ENCODE measurements around the gene TMSB10. TPM values are rescaled to one million over a fixed set of nuclear protein-coding genes. Genes with fewer than 3 reads are reported as not detected.

The TMSB10 gene
- total and polyA plus RNA-seq, 2 of the 13 experiments (the other 11 are each of a cell fraction or from before 2014, with no cell fraction given) = 665 to 708 TPM

GRCh38 chr2:84946204-84947009 lies 41.0 kb downstream of the TMSB10 start (continued):
- TF ChIP-seq ZNF543 (CRISPR knock-in tag; IDR thresholded peaks at IDR 0.05) (peak; percentile 87; the same call in 1 of the 2 replicates), DNMT1 (CRISPR knock-in tag; IDR thresholded peaks at IDR 0.05) (no peak; the same call in 1 of the 2 replicates), RXRB (CRISPR knock-in tag; IDR thresholded peaks at IDR 0.05; ENCODE audit: borderline replicate concordance) (peak; percentile 88), KDM6A (CRISPR knock-in tag; IDR thresholded peaks at IDR 0.05; ENCODE audit: low read depth) (peak; percentile 75; the same call in 1 of the 2 replicates), NFE2L2 (IDR thresholded peaks at IDR 0.05; ENCODE audit: low read length) (no peak), ZFY (CRISPR knock-in tag; IDR thresholded peaks at IDR 0.05) (peak; percentile 82), KDM5A (IDR thresholded peaks at IDR 0.05; ENCODE audit: borderline replicate concordance, low read length) (no peak), ZNF350 (CRISPR knock-in tag; IDR thresholded peaks at IDR 0.05; ENCODE audit: borderline replicate concordance, low read depth) (peak; percentile 46; the same call in 1 of the 2 replicates), GTF3A (CRISPR knock-in tag; conservative IDR thresholded peaks at IDR 0.05) (0 out of 2 replicates have a peak, but pooled peaks have one; percentile 32), ZNF121 (CRISPR knock-in tag; IDR thresholded peaks at IDR 0.05) (peak; percentile 50), MBNL3 (CRISPR knock-in tag; conservative IDR thresholded peaks at IDR 0.05) (no peak), ZNF670 (CRISPR knock-in tag; IDR thresholded peaks at IDR 0.05; ENCODE audit: borderline replicate concordance) (peak; percentile 96), MAFF (IDR thresholded peaks at IDR 0.05; ENCODE audit: low read depth, low read length) (no peak), ZNF232 (CRISPR knock-in tag; IDR thresholded peaks at IDR 0.05; ENCODE audit: borderline replicate concordance) (no peak), SKI (IDR thresholded peaks at IDR 0.05; ENCODE audit: partially characterized antibody) (peak; percentile 38), ZNF143 (CRISPR knock-in tag; IDR thresholded peaks at IDR 0.05) (0 out of 2 replicates have a peak, but pooled peaks have one; percentile 19), SRSF4 (IDR thresholded peaks at IDR 0.05; ENCODE audit: low read depth, low read length, poor library complexity, severe bottlenecking) (no peak), KAT2B (IDR thresholded peaks at IDR 0.05; ENCODE audit: borderline replicate concordance, low read depth, low read length) (no peak), ATF7 (IDR thresholded peaks at IDR 0.05) (peak; percentile 42; the same call in 1 of the 2 replicates), ATF7 (CRISPR knock-in tag; IDR thresholded peaks at IDR 0.05) (no peak)
- TF ChIP-seq, protein P1, sequence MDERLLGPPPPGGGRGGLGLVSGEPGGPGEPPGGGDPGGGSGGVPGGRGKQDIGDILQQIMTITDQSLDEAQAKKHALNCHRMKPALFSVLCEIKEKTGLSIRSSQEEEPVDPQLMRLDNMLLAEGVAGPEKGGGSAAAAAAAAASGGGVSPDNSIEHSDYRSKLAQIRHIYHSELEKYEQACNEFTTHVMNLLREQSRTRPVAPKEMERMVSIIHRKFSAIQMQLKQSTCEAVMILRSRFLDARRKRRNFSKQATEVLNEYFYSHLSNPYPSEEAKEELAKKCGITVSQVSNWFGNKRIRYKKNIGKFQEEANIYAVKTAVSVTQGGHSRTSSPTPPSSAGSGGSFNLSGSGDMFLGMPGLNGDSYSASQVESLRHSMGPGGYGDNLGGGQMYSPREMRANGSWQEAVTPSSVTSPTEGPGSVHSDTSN (CRISPR knock-in tag; IDR thresholded peaks at IDR 0.05) = no peak
- TF ChIP-seq, protein P2, sequence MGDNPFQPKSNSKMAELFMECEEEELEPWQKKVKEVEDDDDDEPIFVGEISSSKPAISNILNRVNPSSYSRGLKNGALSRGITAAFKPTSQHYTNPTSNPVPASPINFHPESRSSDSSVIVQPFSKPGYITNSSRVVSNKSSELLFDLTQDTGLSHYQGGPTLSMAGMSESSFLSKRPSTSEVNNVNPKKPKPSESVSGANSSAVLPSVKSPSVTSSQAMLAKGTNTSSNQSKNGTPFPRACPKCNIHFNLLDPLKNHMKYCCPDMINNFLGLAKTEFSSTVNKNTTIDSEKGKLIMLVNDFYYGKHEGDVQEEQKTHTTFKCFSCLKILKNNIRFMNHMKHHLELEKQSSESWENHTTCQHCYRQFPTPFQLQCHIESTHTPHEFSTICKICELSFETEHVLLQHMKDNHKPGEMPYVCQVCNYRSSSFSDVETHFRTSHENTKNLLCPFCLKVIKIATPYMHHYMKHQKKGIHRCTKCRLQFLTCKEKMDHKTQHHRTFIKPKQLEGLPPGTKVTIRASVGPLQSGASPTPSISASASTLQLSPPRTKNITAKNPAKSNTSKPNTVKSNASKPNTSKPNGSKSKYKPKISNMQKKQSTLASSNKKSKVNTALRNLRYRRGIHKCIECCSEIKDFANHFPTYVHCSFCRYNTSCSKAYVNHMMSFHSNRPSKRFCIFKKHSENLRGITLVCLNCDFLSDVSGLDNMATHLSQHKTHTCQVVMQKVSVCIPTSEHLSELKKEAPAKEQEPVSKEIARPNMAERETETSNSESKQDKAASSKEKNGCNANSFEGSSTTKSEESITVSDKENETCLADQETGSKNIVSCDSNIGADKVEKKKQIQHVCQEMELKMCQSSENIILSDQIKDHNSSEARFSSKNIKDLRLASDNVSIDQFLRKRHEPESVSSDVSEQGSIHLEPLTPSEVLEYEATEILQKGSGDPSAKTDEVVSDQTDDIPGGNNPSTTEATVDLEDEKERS (CRISPR knock-in tag; IDR thresholded peaks at IDR 0.05) = no peak
- TF ChIP-seq, protein P3, sequence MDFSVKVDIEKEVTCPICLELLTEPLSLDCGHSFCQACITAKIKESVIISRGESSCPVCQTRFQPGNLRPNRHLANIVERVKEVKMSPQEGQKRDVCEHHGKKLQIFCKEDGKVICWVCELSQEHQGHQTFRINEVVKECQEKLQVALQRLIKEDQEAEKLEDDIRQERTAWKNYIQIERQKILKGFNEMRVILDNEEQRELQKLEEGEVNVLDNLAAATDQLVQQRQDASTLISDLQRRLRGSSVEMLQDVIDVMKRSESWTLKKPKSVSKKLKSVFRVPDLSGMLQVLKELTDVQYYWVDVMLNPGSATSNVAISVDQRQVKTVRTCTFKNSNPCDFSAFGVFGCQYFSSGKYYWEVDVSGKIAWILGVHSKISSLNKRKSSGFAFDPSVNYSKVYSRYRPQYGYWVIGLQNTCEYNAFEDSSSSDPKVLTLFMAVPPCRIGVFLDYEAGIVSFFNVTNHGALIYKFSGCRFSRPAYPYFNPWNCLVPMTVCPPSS (IDR thresholded peaks at IDR 0.05) = no peak
- TF ChIP-seq, protein P4, sequence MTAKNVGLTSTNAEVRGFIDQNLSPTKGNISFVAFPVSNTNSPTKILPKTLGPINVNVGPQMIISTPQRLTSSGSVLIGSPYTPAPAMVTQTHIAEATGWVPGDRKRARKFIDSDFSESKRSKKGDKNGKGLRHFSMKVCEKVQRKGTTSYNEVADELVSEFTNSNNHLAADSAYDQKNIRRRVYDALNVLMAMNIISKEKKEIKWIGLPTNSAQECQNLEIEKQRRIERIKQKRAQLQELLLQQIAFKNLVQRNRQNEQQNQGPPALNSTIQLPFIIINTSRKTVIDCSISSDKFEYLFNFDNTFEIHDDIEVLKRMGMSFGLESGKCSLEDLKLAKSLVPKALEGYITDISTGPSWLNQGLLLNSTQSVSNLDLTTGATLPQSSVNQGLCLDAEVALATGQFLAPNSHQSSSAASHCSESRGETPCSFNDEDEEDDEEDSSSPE (CRISPR knock-in tag; IDR thresholded peaks at IDR 0.05) = no peak

Measured in HepG2 (cell line).